Measurements from ENCODE around the gene ARRB1.
A peak's percentile ranks its signal among the peaks of the same experiment; 100 is the strongest.

ARRB1 gene

DNA sequence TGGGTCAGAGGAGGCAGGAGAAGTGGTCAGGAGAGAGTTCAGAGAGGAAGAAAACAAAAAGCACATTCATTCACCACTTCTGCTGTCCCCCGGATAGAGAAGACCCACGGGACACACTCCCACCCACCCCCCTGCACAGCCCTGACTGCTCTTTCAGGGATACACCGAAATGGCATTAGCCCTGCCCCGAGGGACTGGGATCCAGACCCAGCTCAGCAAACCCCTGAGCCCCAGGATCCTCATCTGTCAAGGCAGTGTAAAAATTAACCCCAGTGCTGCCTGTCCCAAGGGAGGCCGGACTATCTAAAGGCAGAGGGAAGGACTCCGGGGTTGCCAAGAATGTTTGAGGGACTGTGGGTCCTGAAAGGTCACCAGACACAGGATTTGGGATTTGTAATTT lies 79.7 kb downstream of the ARRB1 start:
- DNase-seq, result no peak

DNA sequence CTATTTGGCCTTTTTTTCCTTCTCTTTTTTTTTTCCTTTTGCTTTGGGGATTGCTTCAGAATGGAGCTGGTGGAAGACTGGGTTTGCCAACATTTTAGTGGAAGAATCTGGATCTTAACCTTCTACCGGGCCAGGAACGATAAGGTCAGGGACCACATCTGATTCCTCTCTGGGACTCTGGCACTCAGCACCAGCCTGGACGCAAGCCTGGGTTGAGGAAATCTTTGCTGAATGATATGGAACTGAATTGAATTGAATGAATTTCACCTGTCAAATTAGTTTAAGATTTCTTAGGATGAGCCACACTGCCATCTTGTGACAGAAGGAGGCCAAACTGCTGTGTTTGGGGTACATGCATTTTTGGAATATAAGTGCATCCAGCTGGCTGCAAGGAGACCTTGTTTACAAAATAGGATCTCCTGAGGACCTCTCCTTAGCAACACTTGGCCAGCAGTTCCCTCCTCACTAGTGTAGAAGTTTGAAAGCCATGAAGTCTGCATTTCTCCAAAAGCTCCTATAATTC lies 80.5 kb downstream of the ARRB1 start:
- DNase-seq, result peak; percentile 54

GRCh38 chr11:75269896-75270295 lies 81.6 kb downstream of the ARRB1 start:
- DNase-seq, result no peak

DNA sequence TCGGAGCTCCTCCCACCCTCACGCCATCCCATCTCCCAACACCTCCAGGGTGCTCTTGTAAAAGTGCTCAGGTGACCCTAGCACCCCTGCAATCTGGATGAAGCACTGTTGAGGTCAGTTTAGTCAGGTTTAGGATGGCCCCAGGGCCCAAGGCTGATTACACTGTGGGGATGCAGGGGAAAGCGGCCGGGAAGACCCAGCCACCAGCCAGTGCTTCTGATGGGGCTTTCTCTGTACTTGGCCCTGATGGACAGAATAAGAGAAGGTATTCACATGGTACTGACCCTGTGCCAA lies 82.1 kb downstream of the ARRB1 start:
- DNase-seq, result no peak

- DNase-seq, result no peak
Observed at GRCh38 chr11:75268626-75269366, 82.7 kb downstream of the ARRB1 start.

DNA sequence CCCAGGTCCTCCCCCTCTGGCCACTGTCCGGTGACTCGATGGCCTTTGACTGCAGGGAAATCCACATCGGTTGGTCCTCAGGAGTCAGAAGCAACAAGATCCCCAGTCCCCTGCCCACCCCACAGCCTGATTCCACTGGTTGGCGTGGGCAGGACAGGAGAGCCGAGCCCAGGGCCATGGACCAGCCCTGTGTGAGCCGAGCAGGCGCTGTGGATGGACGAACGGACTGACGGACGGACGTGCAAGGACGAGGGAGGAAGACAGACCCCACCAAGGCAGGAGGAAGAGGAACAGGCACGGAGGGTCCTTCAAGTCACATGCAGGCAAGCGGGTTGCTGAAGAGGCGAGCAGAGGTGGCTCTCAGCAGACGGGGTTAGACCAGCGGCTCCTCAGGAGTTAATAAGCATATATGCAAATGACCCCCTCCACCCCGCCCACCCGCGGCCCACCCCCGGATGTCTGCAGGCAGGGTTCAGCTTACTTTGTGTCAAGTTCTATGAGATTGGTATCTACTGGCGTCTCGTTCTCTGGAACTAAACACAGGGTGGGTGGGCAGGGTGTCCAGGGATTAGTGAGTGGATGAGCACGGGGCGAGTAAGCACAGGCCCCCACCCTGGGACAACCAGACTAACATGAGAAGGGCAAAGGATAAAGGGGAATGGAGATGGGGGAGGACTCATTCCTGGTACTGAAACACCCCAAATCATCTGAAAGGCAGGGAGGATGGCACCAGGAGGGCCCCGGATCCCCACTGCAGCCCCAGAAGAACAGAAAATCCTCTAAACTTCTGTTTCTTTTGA lies 84.1 kb downstream of the ARRB1 start:
- no peak for DNase-seq

GRCh38 chr11:75265851-75266531 lies 85.5 kb downstream of the ARRB1 start:
- DNase-seq, result no peak

DNA sequence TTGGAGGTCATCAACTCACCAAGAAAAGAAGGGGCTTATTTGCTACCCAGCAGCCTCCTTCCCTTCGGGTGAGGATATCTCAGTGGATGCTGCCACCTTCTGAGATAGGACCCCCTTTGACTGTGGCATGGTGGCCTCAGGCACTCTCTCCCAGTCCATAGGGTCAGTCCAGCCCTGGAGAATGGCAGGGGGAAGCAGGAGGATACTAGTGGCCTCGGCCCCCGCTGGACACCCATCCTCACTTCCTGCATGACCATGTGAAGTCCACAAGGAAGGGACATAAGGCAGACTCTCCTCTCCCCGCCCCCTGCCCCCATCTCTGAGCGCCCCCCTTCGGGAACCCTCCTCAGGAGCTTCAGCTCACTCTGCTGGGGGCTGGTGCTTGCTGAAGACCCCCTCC lies 86.5 kb downstream of the ARRB1 start:
- no peak for DNase-seq

GRCh38 chr11:75264356-75264755 lies 87.1 kb downstream of the ARRB1 start:
- DNase-seq, result no peak

DNA sequence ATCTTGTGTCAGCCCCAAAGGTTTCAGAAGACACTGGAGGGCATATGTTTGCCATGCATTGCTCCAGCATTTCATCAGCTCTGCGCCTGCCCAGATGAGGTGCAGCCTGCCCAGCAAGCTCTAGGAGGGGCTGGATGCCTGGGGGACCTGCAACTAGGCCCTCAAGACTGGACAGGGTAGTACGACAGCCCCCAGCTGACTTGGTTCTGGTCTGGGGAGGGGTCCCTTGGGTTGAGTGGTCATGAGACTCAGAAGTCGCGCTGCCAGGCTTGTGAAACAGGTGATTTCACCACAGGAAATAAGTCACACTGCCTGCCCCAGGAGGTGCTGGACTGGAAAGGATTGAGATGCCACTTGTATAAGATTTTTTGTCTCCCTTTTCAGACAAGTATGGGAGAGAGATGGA lies 87.5 kb downstream of the ARRB1 start:
- DNase-seq, result no peak

DNA sequence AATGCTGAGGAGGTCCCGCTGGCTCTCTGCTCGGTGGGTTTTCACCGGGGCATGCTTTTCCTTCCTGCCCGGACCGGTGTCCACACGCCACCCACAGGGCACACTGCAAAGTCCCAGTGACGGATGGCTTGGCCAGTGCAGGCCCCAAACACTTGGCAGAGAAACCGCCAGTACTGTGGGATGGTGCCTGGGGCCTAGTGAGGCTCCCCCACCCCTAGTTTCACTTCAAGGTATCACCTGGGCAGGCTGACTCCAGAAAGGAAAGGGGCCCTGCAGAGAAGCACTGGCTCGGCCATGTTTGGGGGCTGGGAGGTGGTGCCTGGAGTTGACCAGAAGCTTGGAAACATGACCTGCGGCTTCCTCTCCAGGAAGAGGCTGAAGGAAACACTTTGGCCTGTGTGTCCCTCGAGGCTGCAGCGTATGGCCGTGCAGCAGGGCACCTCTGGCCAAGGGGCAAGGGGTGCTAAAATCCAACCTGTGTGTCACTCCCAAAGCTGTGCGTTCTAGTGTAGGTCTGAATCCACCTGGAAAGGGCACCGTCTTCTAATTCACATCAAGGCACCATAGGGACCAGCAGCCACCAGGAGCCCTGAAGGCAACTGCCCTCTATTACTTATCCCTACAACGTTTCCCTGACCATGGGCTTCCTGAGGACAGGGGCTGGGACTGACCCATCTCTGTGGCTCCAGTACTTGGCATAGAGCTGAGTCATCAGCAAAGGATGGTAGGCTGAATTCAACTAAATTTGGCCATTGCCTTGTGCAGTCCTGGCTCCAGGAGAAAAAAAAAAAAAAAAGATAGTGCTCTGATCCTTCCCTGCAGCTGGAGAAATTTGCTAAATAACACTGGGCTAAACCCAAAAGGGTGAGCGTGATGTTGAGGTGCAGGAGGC lies 88.3 kb downstream of the ARRB1 start:
- DNase-seq, result no peak

DNA sequence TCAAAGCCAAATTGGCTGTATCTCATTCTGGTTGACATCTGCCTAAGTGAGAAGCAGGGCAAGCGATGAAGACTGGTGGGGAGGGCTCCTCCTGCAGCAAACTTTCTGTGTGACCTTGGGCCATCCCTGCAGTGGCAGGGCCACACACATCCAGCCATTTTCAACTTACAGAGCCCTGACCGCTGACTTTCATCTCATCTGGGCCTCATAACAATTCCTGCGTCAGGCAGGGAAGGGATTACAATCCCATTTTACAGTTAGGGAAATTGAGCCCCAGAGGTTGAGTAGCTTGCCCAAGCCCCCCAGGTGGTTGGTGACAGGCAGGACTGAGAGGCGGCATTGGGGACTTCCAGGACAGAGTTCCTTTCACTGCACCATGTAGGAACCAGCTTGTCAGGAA lies 89.0 kb downstream of the ARRB1 start:
- no peak for DNase-seq

GRCh38 chr11:75261902-75262361 lies 89.5 kb downstream of the ARRB1 start:
- no peak for DNase-seq

- no peak for DNase-seq
Observed at GRCh38 chr11:75260396-75261170, 90.9 kb downstream of the ARRB1 start.

DNA sequence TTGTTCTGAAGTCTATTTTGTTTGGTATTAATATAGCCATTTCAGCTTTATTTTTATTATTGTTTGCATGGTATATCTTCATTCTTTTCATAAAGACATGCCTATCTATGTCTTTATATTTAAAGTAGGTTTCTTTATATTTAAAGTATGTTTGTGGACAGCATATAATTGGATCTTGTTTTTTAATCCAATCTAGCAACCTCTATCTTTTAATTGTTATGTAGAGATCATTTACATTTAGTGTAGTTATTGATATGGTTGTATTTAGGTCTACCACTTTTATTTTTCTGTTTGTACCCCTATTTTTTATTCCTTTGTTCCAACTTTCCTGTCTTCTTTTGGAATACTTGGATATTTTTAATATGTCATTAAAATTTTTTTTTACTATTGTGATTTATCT lies 97.1 kb downstream of the ARRB1 start:
- no peak for DNase-seq

DNA sequence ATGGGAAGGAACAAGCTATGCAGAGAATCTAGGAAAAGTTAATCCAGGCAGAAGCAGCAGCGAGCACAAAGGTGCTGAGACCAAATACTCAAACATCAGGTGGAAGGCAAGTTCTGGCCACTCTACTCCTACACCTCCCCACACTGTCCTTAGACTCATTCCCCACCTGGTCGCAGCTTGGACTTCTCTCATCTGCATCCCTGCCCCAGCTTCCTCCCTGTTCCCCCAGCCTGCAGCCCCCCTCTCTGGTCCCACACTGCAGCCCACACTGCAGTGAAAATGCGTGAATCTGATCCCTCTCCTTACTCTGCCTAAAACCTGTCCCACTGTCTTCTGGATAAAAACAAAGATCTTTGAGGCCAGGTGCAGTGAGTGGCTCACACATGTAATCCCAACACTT lies 101.8 kb downstream of the ARRB1 start:
- no peak for DNase-seq

DNA sequence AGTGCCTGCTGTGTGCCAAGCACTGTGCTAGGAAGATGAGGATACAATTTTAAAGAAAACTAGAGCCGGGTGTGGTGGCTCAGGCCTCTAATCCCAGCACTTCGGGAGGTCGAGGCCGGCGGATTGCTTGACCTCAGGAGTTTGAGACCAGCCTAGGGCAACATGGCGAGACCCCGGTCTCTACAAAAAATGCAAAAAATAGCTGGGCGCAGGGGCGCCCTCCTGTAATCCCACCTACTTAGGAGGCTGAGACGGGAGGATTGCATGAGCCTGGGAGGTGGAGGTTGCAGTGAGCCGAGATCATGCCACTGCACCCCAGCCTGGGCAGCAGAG lies 102.6 kb downstream of the ARRB1 start:
- no peak for DNase-seq

DNA sequence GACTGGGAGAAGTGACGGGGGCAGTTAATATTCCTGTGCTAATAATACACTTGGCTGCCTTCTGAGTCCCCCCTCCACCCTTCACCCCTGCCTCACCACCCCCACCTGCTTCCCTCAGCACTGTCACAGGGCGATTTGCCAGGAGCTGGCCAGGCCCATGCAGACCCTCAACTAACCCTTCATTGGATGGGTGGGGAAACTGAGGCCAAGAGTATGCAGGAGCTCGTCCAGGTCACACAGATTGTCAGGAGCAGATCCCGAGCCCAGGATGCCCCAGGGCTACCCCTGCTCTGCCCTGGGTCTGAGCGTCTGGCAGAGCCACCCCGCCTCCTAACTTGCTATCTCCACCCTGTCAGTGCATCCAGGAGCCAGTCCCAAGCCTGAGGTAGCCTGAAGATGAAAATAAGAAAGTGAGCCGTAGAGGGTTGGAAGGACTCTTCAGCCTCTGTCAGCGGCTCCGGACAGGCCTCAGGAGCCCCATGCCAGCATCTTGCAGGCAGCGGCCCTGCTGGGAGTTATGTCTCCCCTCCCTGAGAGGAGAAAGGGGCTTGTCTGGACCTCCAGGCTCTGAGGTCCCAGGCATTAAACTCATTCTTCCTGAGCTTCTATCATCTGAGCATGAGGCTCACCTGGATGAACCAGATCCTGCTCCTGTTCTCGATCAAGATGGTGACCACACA lies 104.7 kb downstream of the ARRB1 start:
- no peak for DNase-seq

- DNase-seq, result no peak
Observed at GRCh38 chr11:75246006-75246670, 105.3 kb downstream of the ARRB1 start.

GRCh38 chr11:75245356-75246005 lies 106.0 kb downstream of the ARRB1 start:
- DNase-seq, result no peak

Measured in RPMI8226 (cell line).